HG02798 (cell line): ENCODE results near the gene NEO1.
"Not testable (repeated sequence)": the region's sequence is repeated elsewhere in the genome, so short reads cannot be mapped to it uniquely, and the experiment has no call there.

Source experiments
- ATAC-seq: cut with Tn5 transposase; IDR thresholded peaks from one replicate; pipeline ENCODE4 v1.9.1; 2021; ENCODE audit warnings: mild to moderate bottlenecking; ENCODE audit not compliant: unreplicated experiment, poor library complexity

Gene NEO1

DNA sequence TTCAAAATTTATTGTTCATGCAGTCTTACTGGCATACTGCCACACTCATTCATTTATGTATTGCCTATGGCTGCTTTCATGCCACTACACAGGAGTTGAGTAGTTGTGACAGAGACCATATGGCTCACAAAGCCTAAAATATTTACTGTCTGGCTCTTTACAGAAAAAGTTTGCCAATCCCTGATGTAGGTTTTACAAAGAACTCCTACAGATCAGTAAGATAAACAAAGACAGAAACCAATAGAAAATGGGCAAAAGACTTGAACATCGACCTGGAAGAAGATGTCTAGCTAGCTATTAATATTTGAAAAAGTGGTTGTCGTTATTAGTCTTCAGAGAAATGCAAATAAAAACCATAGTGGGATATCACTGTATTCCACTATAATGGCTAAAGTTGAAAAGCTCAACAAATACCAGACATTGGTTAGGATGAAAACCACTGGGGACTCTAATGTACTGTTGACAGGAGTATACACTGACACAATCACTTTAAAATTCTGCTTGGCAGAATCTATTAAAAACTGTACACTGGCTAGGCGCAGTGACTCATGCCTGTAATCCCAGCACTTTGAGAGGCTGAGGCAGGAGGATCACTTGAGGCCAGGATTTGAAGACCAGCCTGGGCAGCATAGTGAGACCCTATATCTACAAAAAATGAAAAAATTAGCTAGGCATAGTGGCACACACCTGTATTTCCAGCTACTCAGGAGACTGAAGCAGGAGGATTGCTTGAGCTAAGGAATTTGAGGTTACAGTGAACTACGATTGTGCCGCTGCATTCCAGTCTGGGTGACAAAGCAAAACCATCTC is 87.7 kb downstream of the NEO1 start:
- no peak for ATAC-seq

DNA sequence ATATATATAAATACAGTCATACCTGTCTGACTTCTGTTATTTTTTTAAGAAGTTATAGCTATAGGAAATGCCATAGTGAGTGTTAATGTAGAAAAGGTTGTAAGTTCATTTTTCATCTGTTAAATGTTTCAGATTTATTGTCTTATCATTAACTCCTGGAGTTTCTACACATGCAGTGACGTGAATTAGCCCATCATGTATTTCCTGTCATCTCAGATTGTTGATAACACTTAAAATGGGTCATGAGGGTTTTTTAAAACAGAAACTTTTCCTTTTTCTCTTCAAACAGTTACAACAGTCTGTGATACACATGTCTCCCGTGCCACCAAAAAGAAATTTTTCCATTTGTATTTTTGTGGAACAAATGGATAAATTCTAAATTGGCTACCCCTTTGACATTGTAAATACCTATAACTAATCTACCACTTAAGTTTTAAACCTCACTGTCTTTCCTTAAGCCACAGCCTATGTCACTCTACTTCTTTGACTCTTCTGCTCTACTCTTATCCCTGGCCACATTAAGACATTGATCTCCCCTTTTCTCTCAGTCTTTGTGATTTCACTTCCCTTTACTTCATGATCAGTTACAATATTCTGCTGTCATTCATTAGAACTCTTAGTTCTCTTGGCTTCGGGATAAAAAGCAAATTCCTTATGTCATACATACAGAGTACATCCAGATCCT is 89.1 kb downstream of the NEO1 start:
- no peak for ATAC-seq

DNA sequence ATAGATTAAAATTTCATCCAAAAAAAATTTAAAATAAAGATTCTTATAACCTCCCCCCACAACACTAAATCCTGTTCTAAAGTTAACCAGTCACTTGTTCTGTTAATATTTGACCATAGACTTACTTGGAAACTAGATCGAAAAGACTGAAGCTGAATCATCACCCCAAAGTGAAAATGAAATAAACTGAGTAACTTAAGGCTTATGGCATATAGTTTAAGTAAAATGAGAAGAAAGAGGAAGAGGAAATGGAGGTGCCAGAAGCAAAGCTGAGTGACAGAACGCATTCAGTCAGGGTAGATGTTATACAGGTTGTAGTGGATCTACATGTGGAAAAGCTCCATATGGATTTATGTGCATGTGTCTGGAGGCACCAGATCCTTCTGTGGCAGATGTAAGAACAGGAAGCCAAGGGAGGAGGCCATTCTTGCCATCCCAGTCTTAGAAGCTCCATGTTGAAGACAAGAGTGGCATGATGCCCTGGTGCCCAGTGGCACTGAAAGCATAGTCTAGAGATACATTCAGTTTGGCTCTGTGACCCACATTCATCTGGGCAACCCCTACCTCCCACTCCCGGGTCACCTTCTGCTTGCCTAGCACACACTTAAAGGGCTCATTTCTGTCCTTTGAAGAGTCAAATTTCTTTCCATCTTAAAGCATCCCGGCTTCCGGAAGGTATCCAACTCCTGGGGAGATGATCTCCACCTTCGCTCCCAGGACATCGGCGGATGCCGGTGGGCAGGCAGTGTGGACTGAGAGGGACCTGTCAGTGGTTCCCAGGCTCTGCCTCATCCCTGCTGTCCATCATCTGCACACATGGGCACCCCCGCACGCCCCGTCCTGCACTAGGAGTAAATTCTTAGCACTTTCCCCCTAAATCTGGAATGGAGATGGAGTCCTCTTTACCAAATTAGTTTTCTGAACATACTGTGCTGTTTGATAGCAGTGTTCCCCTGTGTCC is 90.8 kb downstream of the NEO1 start:
- ATAC-seq = peak; percentile 52

DNA sequence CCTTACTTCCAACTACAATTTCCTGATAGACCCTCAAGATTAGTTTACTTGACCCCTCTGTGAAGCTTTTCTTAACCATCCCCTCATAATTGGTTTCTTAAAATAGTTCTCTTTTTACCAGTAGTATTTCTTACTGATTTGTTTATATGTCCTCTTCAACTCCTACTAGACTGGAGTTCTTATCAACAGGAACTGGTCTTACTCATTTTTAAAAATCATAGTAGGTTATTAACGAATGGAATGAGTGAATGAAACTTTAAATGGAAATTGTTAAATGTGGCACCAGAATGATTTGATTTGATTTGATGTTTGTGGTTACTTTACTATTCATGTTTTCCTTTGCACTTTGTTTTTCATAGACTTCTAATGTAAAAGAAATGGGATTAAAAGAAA is 91.5 kb downstream of the NEO1 start:
- no peak for ATAC-seq

DNA sequence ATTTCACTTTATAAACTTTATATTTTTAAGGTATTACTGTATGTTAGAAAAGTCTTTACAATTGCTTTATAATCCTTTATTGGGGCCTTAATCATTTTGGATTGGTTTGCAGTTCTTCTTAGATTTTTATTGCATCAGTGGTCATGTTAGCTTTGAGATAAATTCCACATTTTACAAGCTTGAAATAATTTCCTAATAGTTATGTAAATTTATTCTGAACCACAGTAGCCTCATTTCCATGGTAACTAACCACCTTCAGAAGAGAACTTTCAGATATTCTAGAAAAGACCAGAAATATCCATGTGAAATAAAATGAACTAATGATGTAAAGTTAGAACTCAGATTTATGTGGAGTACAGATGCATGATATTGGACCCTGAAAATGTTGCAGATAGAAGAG is 94.2 kb downstream of the NEO1 start:
- ATAC-seq = no peak

DNA sequence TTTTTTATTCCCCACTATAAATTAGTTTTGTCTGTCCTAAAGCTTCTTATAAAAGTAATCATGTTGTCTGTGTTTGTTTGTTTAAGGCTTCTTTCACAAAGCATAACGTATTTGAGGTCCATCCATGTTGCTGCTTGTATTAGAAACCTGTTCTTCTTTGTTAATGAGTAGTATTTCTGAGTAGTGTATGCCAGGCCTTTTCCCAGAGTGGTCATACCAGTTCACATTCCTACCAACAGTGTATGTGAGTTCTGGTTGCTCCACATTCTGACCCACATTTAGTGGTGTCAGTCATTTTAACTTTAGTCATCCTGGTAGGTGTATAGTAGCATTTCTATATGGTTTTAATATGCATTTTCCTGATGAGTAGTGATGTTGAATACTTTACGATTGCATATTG is 98.6 kb downstream of the NEO1 start:
- ATAC-seq = no peak

DNA sequence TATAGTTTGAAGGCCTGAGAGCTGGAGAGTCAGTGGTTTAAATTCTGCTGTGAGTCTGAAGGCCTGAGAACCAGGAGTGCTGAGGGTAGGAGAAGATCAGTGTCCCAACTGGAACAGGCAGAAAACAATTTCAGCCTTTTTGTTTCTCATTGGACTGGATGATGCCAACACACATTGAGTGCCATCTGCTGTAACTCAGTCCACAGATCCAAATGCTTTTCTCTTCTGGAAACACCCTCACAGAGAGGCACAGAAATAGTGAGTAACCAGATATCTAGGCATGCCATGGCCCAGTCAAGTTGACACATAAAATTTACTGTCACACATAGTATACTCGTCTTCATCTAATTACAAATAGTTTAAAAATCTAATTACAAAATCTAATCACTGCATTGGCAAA is 100.8 kb downstream of the NEO1 start:
- no peak for ATAC-seq

DNA sequence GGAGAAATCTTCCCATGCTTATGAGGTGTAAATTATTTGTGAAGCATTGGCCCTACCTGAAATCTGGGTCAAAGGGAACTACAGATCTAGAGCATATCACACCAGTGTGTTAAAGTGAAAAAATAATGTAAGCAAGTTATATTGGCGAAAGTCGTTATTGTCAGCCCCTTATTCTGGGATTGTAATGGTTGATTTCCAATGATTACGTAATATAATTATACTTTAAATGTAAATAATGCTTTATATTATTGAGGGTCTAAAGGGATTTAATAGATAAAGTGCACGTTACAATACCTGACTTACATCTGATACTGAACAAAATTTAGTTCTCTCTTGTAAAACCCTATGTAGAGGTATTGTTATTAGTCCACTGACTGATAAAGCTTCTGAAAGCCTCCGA is 101.2 kb downstream of the NEO1 start:
- ATAC-seq = no peak

DNA sequence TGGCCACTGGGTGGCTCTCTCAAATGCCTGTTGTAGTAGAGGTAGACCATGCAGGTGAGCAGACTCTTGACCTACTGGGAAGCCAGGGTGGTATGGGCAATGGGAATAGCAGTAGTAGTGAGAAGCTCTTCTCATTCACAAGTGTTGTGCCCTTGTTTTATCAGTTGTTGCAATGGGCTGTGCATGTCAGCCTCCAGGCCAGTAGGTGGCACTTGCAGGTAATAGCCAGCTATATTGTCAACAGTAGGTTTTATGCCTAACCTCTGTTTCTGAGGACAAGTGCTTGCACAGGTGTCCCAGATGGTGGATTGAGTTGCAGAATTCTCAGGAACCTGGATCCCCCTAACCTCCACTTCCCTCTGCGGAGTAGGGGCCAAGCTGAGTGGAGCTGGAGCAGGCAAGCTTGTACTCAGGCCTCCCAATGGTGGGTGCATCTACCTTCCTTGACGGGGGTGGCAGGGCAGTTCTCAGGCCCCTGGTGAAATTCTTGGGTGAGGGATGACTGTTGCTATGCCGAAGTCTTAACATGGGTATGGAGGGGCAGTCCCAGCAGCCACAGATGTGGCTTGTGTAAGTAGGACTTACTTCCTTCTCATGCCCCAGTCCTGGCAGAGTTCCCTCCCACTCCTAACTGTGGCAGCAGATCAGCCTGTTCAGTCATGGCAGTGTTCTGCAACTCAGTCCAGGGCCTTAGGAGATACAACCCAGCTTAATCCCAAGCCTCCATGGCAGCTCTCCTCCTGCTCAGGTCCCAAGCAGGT is 104.3 kb downstream of the NEO1 start:
- ATAC-seq = no peak

DNA sequence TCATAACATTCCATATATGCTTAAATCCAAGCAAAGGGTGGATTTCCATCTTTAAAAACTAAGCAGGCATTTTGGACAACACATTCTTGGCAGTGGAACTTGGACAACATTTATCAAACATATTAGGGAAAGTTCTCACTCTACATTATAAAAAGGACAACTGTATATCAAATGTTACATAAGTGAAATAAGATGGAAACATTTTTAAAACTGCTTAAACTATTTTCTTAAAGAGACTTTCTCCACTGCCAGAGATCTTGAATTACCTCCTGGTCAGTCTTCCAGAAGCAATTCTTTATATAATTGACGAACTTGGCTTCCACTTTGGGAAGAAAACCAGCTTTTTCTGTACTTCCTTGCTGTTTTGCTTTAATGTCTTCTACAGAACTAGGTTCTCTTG is 109.3 kb downstream of the NEO1 start:
- no peak for ATAC-seq

DNA sequence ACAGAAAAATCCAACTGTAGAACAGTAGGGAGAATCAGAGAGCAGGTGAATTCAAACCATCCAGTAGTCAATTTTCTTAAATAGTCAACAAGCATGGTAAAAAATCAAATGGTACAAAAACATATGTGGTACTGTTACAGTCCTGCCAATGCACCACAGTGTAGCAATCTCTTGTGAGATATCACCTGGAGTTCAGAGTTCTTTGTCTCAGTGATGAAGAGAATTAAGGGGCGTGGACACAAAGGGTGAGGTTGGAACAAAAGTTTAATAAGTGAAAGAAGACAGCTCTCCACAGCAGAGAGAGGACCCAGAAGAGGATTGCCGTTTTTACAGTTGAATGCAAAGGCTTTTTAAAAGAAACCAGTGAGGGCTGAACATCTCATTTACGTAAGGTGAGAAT is 113.2 kb downstream of the NEO1 start:
- no peak for ATAC-seq

DNA sequence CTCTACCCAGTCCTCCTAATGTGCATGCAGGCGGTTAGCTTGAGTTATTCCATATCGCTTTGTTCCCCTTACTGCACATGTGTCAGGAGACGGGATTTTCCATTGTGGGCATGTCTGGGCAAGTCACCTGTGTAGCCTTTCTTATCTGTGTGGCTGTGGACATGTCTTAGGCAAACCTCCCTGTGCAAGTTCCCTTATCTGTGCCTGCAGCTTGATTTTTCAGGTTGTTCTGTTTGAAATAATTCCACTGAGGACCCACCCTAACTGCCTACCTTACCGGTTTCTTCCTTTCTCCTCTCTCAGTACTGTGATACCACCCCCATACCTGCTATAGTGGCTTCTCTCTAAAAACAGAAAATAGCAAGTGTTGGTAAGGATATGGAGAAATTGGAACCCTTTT is 113.6 kb downstream of the NEO1 start:
- ATAC-seq = no peak

DNA sequence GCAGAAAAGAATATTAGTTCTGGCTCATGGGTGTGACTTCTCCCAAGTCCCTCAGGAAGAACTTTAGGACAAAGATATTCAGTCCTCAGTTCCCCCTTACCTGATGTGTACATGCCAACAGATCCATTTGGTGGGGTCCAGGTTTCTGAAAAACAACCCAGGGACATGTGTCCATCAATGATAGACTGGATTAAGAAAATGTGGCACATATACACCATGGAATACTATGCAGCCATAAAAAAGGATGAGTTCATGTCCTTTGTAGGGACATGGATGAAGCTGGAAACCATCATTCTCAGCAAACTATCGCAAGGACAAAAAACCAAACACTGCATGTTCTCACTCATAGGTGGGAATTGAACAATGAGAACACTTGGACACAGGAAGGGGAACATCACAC is 114.4 kb downstream of the NEO1 start:
- not testable (repeated sequence) for ATAC-seq

DNA sequence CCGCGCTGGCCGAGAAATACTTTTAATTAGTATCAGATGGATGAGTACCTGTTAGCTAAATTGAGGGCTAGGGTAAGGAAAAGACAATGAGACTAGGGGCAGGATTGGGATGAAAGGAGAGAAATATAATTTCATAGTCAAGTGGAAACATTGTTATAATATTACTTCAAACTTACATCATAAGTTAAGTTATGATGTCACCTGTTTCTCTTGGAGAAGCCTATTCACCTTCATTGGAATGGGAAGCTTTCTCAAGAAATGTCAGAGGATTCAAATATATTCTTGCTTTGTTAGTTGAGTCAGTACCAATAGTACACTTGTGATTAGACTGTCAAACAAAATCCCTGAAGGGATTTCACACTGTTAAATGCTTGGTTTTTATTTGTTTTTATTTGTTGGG is 116.2 kb downstream of the NEO1 start:
- ATAC-seq = no peak

DNA sequence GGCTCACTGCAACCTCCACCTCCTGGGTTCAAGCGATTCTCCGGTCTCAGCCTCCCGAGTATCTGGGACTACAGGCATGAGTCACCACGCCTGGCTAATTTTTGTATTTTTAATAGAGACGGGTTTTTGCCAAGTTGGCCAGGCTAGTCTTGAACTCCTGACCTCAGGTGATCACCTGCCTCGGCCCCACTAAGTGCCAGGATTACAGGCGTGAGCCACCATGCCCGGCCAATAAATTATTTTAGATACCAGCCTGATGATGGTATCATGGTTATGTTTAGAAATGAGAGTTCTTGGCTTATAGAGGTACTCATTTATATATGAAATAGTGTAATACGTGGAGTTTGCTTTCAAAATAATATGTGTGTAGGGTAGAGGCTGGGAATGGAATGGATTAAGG is 119.4 kb downstream of the NEO1 start:
- ATAC-seq = no peak

DNA sequence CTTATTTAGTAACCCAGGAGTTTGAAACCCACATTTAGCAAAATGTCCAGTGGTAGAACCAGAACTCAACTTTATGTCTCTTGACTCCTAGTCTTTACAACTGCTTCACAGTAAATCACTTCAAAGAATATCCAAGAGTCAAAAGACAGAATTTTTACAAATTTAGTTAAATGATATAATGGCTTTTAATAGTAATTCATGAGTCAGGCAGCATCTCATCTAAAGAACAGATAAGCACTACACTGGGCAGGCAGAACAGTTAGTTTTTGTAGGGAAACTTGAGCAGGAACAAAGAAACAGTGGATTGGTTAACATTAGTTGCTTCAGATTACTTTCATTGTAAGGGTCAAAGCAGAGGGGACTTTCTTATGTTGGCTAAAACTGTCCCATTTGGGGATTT is 120.2 kb downstream of the NEO1 start:
- no peak for ATAC-seq

DNA sequence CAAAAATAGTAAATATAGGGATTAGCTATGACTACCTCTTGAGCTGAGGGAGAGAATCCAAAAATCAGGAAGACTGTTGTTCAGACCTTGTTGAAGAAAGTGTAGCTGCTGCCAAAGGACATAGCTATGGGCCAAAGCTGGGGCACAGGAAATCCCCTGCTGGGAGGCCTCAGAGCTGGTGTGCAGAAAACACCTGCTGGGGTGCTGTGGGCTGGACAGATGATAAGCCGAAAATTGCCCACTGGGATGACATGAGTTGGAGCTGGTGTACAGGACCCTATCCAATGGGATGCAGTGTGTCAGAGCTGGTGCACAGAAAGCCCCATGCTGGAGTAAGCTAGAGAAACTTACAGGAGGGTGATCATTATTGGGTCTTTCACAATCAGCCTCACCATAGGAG is 121.9 kb downstream of the NEO1 start:
- ATAC-seq = no peak

DNA sequence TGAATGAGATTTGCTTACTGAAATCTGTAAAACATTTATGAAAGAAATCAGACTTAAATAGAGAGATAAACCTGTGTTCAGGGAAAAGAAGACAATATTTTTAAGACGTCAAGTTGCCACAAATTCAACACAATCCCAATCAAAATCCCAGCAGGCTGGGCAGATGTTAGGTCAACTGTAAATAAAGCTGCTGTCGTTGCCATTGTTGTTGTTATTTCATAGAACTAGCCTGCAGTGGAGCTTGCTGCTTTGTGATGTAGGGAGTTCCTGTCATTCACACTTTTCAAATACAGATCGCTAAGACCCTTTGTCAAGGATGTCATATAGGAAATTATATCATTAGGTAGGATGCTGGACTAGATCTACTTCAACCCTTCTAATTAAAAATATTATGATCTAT is 123.1 kb downstream of the NEO1 start:
- no peak for ATAC-seq

DNA sequence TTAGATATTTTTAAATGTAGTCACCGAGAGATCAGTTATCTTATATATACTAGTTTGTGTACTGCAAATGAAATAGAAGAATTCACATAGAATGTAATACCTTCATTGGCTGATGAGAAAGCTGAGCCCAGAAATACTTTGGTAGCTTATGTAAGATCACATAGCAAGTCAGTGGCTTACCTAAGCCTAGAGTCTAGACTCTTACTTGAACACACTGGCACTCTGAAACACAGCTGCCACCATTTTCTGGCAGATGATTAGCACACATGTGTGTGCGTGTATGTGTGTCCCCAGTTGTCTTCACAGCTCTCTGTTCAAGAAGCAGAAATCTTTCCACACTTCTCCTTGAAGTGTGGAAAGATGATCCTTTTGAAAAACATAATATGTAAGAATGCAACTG is 124.3 kb downstream of the NEO1 start:
- no peak for ATAC-seq

DNA sequence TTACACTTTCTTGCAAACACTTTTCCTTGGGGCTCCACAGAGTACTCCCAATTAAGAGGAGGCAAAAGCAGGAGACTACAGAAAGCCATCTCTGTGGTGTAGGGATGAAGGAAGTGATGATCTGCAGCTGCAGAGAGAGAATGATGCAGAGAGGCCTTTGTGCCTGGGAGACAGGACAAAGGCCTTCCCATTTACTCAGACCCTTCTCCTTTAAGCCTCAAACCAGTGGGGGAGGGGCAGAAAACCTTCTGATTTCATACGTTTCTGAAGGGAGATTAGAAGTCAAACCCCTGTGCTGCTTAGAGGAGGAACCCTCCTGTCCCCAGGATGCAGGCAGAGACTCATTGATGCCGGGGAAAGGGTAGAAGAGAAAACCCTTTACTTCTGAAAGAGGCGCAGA is 130.8 kb downstream of the NEO1 start:
- no peak for ATAC-seq
